ENCODE measurements around the gene STMND1. TPM values are rescaled to one million over a fixed set of nuclear protein-coding genes. Genes with fewer than 3 reads are reported as not detected.

The STMND1 gene
- polyA plus RNA-seq, 4 donors: 0.10 to 0.38 (median 0.32) TPM

DNA sequence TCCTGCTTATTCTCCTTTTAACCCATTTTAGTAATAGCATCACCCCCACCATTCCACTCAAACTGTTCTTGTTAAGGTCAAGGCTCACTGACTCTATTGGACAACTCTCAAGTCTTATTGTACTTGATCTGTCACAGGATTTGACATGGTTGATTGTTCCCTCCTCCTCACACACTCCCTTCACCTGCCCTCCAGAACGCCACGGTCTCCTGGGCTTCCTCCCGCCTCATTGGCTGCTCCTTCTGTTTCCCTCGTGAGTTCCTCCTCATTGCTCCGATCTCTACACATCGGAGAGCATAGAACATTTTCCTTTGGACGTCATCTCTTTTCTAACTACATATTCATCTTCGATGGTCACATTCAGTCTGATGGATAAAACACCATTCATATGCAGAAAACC is 55.1 kb downstream of the STMND1 start:
- no peak for DNase-seq (ENCODE audit: low read depth in 4 of 4, low spot score in 3 of 4)

DNA sequence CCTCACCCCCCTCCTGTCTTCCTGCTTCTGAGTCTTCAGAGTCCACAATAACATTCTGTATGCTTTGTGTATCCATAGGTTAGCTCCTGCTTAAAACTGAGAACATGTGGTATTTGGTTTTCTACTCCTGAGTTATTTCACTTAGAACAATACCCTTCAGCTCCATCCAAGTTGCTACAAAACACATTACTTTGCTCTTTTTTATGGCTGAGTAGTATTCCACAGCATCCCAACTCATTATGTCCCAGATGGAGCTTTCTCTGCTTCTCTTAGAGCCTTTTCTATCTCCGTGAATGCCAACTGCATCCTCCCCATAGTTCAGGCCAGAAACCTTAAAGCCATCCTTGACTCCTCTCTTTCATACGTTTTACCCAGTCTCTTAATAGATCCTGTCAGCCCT is 55.8 kb downstream of the STMND1 start:
- no peak for DNase-seq (ENCODE audit: low read depth in 4 of 4, low spot score in 3 of 4)

DNA sequence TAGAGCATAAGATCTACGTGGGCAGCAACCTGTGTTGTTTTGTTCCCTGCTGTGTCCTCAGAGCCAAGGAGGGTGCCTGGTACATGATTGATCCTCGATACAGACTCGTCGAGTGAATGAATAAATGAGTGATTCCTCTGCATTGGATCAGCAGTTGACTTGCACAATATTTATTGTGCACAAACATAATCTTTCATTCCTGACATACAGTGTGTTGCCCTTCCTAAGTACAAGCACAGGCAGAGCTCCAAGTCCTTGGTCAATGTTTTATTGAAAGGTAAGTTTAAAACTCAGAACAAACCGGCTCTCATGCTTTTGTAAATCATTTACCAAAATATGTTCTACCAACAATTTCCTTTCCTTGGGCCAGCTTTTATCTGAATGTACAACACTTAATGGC is 57.4 kb downstream of the STMND1 start:
- DNase-seq (ENCODE audit: low read depth in 4 of 4, low spot score in 3 of 4): no peak

DNA sequence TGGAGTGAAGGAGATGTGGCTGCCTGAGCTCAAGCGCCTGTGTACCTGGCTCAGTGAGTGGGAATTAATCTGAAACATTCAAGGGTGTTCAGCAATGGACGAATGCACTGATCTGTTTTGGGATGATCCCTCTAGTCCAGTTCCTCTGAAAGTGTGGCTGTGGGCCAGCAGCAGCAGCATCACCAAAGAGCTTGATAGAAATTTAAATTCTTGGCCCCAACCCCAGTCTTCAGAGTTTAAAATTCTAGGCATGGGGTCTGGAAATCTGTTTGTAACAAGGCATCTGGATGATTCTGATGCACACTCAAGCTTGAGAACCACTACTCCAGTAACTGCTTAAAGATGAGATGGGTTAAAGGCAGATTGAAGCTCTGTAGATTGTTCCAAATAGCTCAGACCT is 59.2 kb downstream of the STMND1 start:
- no peak for DNase-seq (ENCODE audit: low read depth in 4 of 4, low spot score in 3 of 4)

GRCh38 chr6:17165383-17165782 is 63.5 kb downstream of the STMND1 start:
- DNase-seq (ENCODE audit: low read depth in 4 of 4, low spot score in 3 of 4): no peak

GRCh38 chr6:17167327-17167979 is 65.6 kb downstream of the STMND1 start:
- no peak for DNase-seq (ENCODE audit: low read depth in 4 of 4, low spot score in 3 of 4)

GRCh38 chr6:17169291-17169690 is 67.4 kb downstream of the STMND1 start:
- DNase-seq (ENCODE audit: low read depth in 4 of 4, low spot score in 3 of 4): no peak

GRCh38 chr6:17169711-17170110 is 67.9 kb downstream of the STMND1 start:
- DNase-seq (ENCODE audit: low read depth in 4 of 4, low spot score in 3 of 4): no peak

GRCh38 chr6:17172836-17173470 is 71.1 kb downstream of the STMND1 start:
- no peak for DNase-seq (ENCODE audit: low read depth in 4 of 4, low spot score in 3 of 4)

DNA sequence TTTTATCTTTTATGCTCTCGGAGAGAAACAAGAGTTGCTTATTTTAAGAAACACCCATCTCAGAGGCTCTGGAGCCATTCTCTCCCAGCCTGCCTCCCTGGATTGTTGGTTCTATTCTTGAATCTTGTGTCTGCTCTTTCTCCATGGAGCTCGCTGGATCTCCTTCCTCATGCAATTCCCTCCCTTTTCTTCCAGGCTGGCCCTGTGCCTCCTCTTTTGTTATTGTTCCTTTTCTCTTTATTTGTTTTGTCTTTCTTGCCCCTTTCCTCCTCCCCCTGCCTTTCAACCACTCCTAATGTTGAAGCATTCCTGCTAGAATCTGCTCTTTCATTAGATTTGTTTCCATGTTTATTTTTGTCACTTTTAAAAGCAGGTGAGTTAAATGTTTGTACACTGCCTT is 76.5 kb downstream of the STMND1 start:
- no peak for DNase-seq (ENCODE audit: low read depth in 4 of 4, low spot score in 3 of 4)

DNA sequence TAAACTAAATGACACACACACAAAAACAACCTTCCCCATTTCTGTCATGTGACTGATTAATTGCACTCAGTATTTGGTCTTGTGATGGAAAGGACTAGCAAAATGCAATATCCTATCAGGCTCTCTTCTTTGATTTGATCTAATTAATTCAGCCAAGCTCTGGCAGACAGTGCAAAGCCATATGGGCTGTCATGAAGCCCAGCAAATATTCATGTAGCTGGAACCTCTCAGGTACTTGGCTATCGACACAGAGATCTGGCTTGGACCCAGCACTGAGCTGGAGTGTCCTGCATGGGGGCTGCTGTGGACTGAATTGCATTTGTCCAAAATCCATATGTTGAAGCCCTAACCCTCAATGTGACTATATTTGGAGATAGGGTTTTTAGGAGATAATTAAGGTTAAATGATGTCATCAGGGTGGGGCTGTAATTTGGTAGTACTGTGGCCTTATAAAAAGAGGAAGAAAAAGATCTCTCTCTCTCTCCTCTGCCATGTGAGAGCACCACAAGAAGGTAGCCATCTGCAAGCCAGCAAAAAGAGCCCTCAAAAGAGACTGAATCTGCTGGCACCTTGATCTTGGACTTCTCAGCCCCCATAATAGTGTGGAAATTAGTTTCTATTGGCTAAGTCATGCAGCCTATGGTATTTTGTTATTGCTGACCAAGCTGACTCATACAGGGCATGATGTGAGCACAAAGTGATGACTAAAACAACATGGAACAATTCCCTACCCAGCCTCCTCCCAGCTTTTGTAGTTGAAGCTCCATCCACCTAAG is 77.1 kb downstream of the STMND1 start:
- no peak for DNase-seq (ENCODE audit: low read depth in 4 of 4, low spot score in 3 of 4)

- DNase-seq (ENCODE audit: low read depth in 4 of 4, low spot score in 3 of 4): no peak
These were observed 77.8 kb downstream of the STMND1 start for GRCh38 chr6:17179530-17180073.

Other genes with a start within 250 kb of the STMND1 start
- 1 to 10 TPM in 2 of 4 donors, under 1 TPM in 2; 0.60 to 1.5 (median 1.0) TPM for gene RBM24, start 179.3 kb downstream of the STMND1 start, polyA plus RNA-seq (ENCODE audit: insufficient read length in 4 of 4)

All from right renal pelvis (tissue), 4 donors.